K562 (cell line): ENCODE measurements around the gene WDR20.

Source experiments
- CHD1 ChIP-seq: fragments of 200-600 bp; sonication (generic); IDR thresholded peaks from one replicate; pipeline ENCODE4 v1.6.1; 2012; ENCODE audit warnings: mild to moderate bottlenecking, moderate library complexity, low read length, inconsistent platforms
- FOSL1 ChIP-seq: fragments of 200-800 bp; sonication (Bioruptor generic); conservative IDR thresholded peaks from 2 replicates; pipeline ENCODE4 v1.6.1; 2016; ENCODE audit warnings: missing genetic modification characterization, missing compliant biosample characterization
- LEF1 ChIP-seq: fragments of 450-650 bp; IDR thresholded peaks from 2 replicates; pipeline ENCODE4 v1.6.1; 2016; ENCODE audit warnings: mild to moderate bottlenecking
- MAZ ChIP-seq, 2 experiments: fragments of 450-650 bp in 1 of 2; sonication (generic) in 1 of 2; formaldehyde crosslinking; IDR thresholded peaks in 1 of 2; conservative IDR thresholded peaks in 1 of 2; 2 replicates each; pipeline versions ENCODE4 v1.4.0 to v1.5.0; 2020; ENCODE audit warnings: mild to moderate bottlenecking in 1 of 2, missing genetic modification reagents in 1 of 2
- POLR2A ChIP-seq: fragments of 450-650 bp; conservative IDR thresholded peaks from 2 replicates; pipeline ENCODE4 v1.6.1; 2016
- RBFOX2 ChIP-seq: fragments of 200-400 bp; formaldehyde crosslinking; IDR thresholded peaks from 2 replicates; pipeline ENCODE4 v1.6.1; 2017; ENCODE audit warnings: low read depth, mild to moderate bottlenecking, low read length, moderate library complexity
- U2AF1 ChIP-seq: fragments of 200-400 bp; formaldehyde crosslinking; optimal IDR thresholded peaks from 2 replicates; pipeline ENCODE3; 2017; ENCODE audit warnings: mild to moderate bottlenecking, low read depth, low read length, moderate library complexity
- TF ChIP-seq, protein P1 (sequence below), 3 experiments: IDR thresholded peaks in 2 of 3; conservative IDR thresholded peaks in 1 of 3; 2 replicates each; pipeline ENCODE4 v1.5.1; 2011 to 2012; ENCODE audit warnings: low read length in 3 of 3, mild to moderate bottlenecking in 3 of 3, control low read depth in 2 of 3, improper control_type of control experiment in 1 of 3, inconsistent platforms in 1 of 3, low read depth in 1 of 3, mixed read lengths in 1 of 3, moderate library complexity in 1 of 3; ENCODE audit not compliant: insufficient read depth in 2 of 3

DNA sequence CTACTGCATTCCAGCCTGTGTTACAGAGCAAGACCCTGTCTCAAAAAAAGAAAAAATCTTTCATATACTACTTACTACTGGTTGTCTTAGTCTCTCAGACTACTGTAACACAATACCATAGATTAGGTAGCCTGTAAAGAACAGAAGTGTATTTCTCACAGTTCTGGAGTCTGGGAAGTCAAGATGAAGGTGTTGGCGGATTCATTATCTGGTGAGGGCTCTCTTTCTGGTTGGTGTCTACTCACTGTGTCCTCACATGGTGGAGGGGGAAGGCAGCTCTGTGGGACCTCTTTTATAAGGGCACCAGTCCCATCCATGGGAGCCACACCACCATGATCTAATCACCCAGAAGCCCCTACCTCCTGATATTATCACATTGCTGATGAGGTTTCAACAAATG is 14.4 kb downstream of the WDR20 start:
- TF ChIP-seq CHD1 (no peak), LEF1 (no peak), MAZ (CRISPR knock-in tag; conservative IDR thresholded peaks at IDR 0.05 in 1 of 2, IDR thresholded peaks at IDR 0.05 in 1 of 2) (no peak), RBFOX2 (no peak), U2AF1 (no peak), POLR2A (no peak), FOSL1 (tag) (no peak)
- TF ChIP-seq, protein P1, sequence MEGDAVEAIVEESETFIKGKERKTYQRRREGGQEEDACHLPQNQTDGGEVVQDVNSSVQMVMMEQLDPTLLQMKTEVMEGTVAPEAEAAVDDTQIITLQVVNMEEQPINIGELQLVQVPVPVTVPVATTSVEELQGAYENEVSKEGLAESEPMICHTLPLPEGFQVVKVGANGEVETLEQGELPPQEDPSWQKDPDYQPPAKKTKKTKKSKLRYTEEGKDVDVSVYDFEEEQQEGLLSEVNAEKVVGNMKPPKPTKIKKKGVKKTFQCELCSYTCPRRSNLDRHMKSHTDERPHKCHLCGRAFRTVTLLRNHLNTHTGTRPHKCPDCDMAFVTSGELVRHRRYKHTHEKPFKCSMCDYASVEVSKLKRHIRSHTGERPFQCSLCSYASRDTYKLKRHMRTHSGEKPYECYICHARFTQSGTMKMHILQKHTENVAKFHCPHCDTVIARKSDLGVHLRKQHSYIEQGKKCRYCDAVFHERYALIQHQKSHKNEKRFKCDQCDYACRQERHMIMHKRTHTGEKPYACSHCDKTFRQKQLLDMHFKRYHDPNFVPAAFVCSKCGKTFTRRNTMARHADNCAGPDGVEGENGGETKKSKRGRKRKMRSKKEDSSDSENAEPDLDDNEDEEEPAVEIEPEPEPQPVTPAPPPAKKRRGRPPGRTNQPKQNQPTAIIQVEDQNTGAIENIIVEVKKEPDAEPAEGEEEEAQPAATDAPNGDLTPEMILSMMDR (IDR thresholded peaks at IDR 0.05 in 2 of 3, conservative IDR thresholded peaks at IDR 0.05 in 1 of 3; ENCODE audit: insufficient read depth in 2 of 3, low read depth in 1 of 3, low read length in 3 of 3): no peak
